ENCODE data around the gene ALDH16A1.
A peak's percentile ranks its signal among the peaks of the same experiment; 100 is the strongest.

Gene ALDH16A1

GRCh38 chr19:49488863-49489537 is 36.0 kb downstream of the ALDH16A1 start:
- Mint-ChIP-seq H3K9me3 (no peaks in the 10 kb centered on the region), H3K4me1 (peaks cover 25% of the 10 kb centered on the region), H3K27me3 (no peaks in the 10 kb centered on the region), H3K36me3 (peaks cover 25% of the 10 kb centered on the region), H3K27ac (peak overlapping the region; percentile 98), H3K4me3 (peak overlapping the region; percentile 93)
- DNase-seq (ENCODE audit: low spot score in 2 of 2): no peak
- ATAC-seq (ENCODE audit: low read depth): no peak

GRCh38 chr19:49489601-49490167 is 36.7 kb downstream of the ALDH16A1 start:
- H3K9me3 Mint-ChIP-seq: no peaks in the 10 kb centered on the region
- peak in 1 of 2 donors; percentile 45 for DNase-seq (ENCODE audit: low spot score in 2 of 2)
- H3K27ac Mint-ChIP-seq: peak overlapping the region; percentile 98
- H3K27me3 Mint-ChIP-seq: no peaks in the 10 kb centered on the region
- peak; percentile 11 for ATAC-seq (ENCODE audit: low read depth)
- peaks cover 25% of the 10 kb centered on the region for H3K36me3 Mint-ChIP-seq
- peaks cover 25% of the 10 kb centered on the region for H3K4me1 Mint-ChIP-seq
- H3K4me3 Mint-ChIP-seq: peak overlapping the region; percentile 93

GRCh38 chr19:49490287-49491029 is 37.4 kb downstream of the ALDH16A1 start:
- Mint-ChIP-seq H3K9me3 (no peaks in the 10 kb centered on the region), H3K4me1 (peaks cover 25% of the 10 kb centered on the region), H3K27me3 (no peaks in the 10 kb centered on the region), H3K36me3 (peaks cover 25% of the 10 kb centered on the region), H3K27ac (peak overlapping the region; percentile 98), H3K4me3 (peak overlapping the region; percentile 93)
- ATAC-seq (ENCODE audit: low read depth): no peak
- DNase-seq (ENCODE audit: low spot score in 2 of 2): no peak

- DNase-seq (ENCODE audit: low spot score in 2 of 2) (no peak), ATAC-seq (ENCODE audit: low read depth) (no peak)
- Mint-ChIP-seq H3K4me1 (peaks cover 27% of the 10 kb centered on the region), H3K27me3 (no peaks in the 10 kb centered on the region), H3K27ac (peak overlapping the region; percentile 98), H3K36me3 (peaks cover 25% of the 10 kb centered on the region), H3K9me3 (no peaks in the 10 kb centered on the region), H3K4me3 (peak overlapping the region; percentile 93)
Observed at GRCh38 chr19:49491030-49491803, 38.2 kb downstream of the ALDH16A1 start.

GRCh38 chr19:49491804-49492572 is 39.0 kb downstream of the ALDH16A1 start:
- DNase-seq (ENCODE audit: low spot score in 2 of 2) (no peak), ATAC-seq (ENCODE audit: low read depth) (no peak)
- Mint-ChIP-seq H3K36me3 (peaks cover 26% of the 10 kb centered on the region), H3K4me3 (no peak overlapping the region), H3K27me3 (no peaks in the 10 kb centered on the region), H3K27ac (peak overlapping the region; percentile 82), H3K4me1 (peaks cover 27% of the 10 kb centered on the region), H3K9me3 (no peaks in the 10 kb centered on the region)

- no peak for ATAC-seq (ENCODE audit: low read depth)
- Mint-ChIP-seq H3K9me3 (no peaks in the 10 kb centered on the region), H3K4me3 (peak overlapping the region; percentile 15), H3K27me3 (no peaks in the 10 kb centered on the region), H3K27ac (peak overlapping the region; percentile 82), H3K4me1 (peaks cover 31% of the 10 kb centered on the region), H3K36me3 (peaks cover 29% of the 10 kb centered on the region)
- DNase-seq (ENCODE audit: low spot score in 2 of 2): no peak
Observed at GRCh38 chr19:49492573-49493405, 39.8 kb downstream of the ALDH16A1 start.

GRCh38 chr19:49496574-49497008 is 43.6 kb downstream of the ALDH16A1 start:
- H3K27me3 Mint-ChIP-seq: no peaks in the 10 kb centered on the region
- H3K9me3 Mint-ChIP-seq: no peaks in the 10 kb centered on the region
- H3K4me1 Mint-ChIP-seq: peaks cover 32% of the 10 kb centered on the region
- peaks cover 37% of the 10 kb centered on the region for H3K36me3 Mint-ChIP-seq
- DNase-seq (ENCODE audit: low spot score in 2 of 2): no peak
- H3K4me3 Mint-ChIP-seq: peak overlapping the region; percentile 100
- no peak for ATAC-seq (ENCODE audit: low read depth)
- peak overlapping the region; percentile 100 for H3K27ac Mint-ChIP-seq

GRCh38 chr19:49497047-49497788 is 44.2 kb downstream of the ALDH16A1 start:
- H3K27me3 Mint-ChIP-seq: no peaks in the 10 kb centered on the region
- peak; percentile 70 to 78 for DNase-seq (ENCODE audit: low spot score in 2 of 2)
- H3K4me1 Mint-ChIP-seq: peaks cover 34% of the 10 kb centered on the region
- no peaks in the 10 kb centered on the region for H3K9me3 Mint-ChIP-seq
- H3K27ac Mint-ChIP-seq: peak overlapping the region; percentile 100
- H3K36me3 Mint-ChIP-seq: peaks cover 35% of the 10 kb centered on the region
- ATAC-seq (ENCODE audit: low read depth): peak; percentile 25
- H3K4me3 Mint-ChIP-seq: peak overlapping the region; percentile 100

- DNase-seq (ENCODE audit: low spot score in 2 of 2): no peak
- H3K36me3 Mint-ChIP-seq: peaks cover 32% of the 10 kb centered on the region
- H3K27ac Mint-ChIP-seq: peak overlapping the region; percentile 100
- H3K27me3 Mint-ChIP-seq: no peaks in the 10 kb centered on the region
- no peaks in the 10 kb centered on the region for H3K9me3 Mint-ChIP-seq
- peak overlapping the region; percentile 100 for H3K4me3 Mint-ChIP-seq
- peaks cover 34% of the 10 kb centered on the region for H3K4me1 Mint-ChIP-seq
- no peak for ATAC-seq (ENCODE audit: low read depth)
Observed at GRCh38 chr19:49497789-49498103, 44.7 kb downstream of the ALDH16A1 start.

GRCh38 chr19:49498475-49498874 is 45.5 kb downstream of the ALDH16A1 start:
- Mint-ChIP-seq H3K27me3 (no peaks in the 10 kb centered on the region), H3K4me1 (peaks cover 35% of the 10 kb centered on the region), H3K4me3 (peak overlapping the region; percentile 100), H3K27ac (peak overlapping the region; percentile 100), H3K9me3 (no peaks in the 10 kb centered on the region), H3K36me3 (peaks cover 29% of the 10 kb centered on the region)
- ATAC-seq (ENCODE audit: low read depth) (no peak), DNase-seq (ENCODE audit: low spot score in 2 of 2) (no peak)

- Mint-ChIP-seq H3K4me1 (peaks cover 35% of the 10 kb centered on the region), H3K9me3 (no peaks in the 10 kb centered on the region), H3K36me3 (peaks cover 29% of the 10 kb centered on the region), H3K4me3 (peak overlapping the region; percentile 100), H3K27ac (peak overlapping the region; percentile 100), H3K27me3 (no peaks in the 10 kb centered on the region)
- no peak for DNase-seq (ENCODE audit: low spot score in 2 of 2)
- ATAC-seq (ENCODE audit: low read depth): no peak
Observed at GRCh38 chr19:49499030-49499670, 46.1 kb downstream of the ALDH16A1 start.
